HG02884 (cell line): Measurements from ENCODE around the gene SELENOI.
"Not testable (repeated sequence)": the region's sequence is repeated elsewhere in the genome, so short reads cannot be mapped to it uniquely, and the experiment has no call there.

ENCODE experiments used
- ATAC-seq: cut with Tn5 transposase; IDR thresholded peaks from one replicate; pipeline ENCODE4 v1.9.1; 2021; ENCODE audit warnings: mild to moderate bottlenecking, moderate library complexity; ENCODE audit not compliant: unreplicated experiment

Gene SELENOI

DNA sequence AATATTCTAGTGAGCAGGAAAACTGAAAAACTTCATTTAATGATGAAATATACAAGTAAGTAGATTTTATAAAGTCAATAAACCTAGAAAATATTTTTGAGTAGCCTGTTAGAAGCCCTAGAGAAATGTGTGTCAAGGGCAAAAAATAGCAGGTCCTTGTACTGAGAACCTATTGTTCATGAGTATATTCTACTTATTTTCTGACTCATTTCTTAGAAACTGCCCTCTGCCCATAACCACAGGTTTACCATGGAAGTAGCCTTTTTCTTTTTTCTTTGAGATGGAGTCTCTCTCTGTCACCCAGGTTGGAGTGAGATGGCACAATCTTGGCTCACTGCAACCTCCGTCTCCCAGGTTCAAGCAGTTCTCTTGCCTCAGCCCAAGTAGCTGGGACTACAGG, 19.4 kb upstream of the SELENOI start:
- ATAC-seq = no peak

- ATAC-seq = no peak
These were observed 18.4 kb upstream of the SELENOI start for GRCh38 chr2:26327291-26328272.

DNA sequence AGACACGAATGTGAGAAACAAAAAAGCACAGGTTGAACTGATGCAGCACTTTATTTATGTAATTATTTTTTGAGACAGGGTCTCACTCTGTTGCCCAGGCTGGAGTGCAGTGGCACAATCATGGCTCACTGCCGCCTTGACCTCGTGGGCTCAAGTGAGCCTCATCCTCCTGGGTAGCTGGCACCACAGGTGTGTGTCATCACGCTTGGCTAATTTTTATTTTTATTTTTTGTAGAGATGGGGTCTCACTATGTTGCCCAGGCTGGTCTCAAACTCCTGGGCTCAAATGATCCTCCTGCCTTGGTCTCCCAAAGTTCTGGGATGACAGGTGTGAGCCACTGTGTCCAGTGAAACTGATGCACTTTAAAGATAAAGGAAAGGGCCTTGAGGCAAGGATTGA, 16.9 kb upstream of the SELENOI start:
- ATAC-seq = not testable (repeated sequence)

- ATAC-seq = peak; percentile 63
These were observed 15.8 kb upstream of the SELENOI start for GRCh38 chr2:26330114-26330549.

GRCh38 chr2:26330604-26331003, 15.3 kb upstream of the SELENOI start:
- ATAC-seq = no peak

- not testable (repeated sequence) for ATAC-seq
These were observed 14.6 kb upstream of the SELENOI start for GRCh38 chr2:26331321-26331720.

DNA sequence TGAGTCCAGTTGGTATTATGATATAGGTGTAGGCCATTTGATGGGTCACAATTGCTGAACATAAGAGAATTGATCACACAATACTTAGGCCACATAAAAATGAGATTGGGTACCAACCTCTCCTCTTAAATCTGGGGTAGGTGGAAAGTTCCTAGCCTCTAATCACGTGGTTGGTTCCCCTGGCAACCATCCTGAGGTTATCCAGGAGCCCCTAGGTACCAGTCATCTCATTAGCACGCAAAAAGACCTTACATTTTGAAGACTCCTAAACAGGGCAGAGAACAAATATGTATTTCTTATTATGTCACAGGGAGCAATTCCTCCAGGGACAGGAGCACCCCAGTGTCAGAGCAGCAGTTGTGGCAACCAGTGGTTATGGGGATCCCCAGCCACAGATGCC, 12.7 kb upstream of the SELENOI start:
- no peak for ATAC-seq

DNA sequence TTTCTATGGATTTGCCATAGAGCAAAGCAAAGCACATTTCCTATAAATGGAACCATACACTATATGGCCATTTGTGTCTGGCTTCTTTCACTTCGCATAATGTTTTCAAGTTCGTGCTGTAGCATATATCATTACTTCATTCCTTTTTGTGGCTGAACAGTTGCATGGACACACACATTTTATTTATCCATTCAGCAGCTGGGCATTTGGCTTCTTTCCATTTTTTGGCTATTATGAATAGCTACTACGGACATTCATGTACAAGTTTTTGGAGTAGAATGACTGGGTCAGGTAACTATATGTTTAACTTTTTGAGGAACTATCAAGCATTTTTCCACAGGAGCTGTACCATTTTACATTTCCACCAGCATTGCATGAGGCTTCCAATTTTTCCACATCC, 10.7 kb upstream of the SELENOI start:
- ATAC-seq = no peak

GRCh38 chr2:26336719-26337118, 9.2 kb upstream of the SELENOI start:
- no peak for ATAC-seq

GRCh38 chr2:26337298-26337697, 8.6 kb upstream of the SELENOI start:
- no peak for ATAC-seq

GRCh38 chr2:26340831-26341230, 5.1 kb upstream of the SELENOI start:
- no peak for ATAC-seq

DNA sequence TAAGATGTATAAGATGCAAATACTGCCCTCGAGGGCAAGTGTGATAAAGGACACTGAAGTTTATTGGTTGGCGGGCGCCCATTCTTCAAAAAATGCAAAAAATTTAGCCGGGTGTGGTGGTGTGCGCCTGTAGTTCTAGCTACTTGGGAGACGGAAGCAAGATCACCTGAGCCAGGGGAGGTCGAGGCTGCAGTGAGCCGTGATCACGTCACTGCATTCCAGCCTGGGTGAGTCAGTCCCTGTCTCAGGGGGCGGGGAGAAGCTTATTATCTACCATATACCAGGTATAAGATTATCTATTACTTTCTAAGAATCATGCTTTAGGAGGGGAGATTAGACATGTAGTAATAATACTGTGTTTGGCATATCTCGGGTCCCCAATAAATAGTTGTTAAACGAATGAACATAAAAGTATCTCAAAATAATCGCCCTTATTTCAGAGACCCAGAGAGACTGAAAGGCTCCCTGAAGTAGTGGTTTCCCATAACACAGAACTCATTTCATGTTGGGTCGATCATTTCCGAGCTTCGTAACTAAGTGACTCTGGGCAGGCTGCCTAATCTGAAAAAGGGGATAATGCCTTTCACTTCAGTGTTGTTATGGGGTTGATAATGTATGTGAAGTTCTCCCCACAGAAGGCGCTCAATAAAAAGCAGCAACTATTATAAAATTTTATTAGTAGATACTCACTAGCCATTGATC, 1.2 kb upstream of the SELENOI start:
- ATAC-seq = no peak

- ATAC-seq = no peak
These were observed 729 bp upstream of the SELENOI start for GRCh38 chr2:26345283-26345544.

DNA sequence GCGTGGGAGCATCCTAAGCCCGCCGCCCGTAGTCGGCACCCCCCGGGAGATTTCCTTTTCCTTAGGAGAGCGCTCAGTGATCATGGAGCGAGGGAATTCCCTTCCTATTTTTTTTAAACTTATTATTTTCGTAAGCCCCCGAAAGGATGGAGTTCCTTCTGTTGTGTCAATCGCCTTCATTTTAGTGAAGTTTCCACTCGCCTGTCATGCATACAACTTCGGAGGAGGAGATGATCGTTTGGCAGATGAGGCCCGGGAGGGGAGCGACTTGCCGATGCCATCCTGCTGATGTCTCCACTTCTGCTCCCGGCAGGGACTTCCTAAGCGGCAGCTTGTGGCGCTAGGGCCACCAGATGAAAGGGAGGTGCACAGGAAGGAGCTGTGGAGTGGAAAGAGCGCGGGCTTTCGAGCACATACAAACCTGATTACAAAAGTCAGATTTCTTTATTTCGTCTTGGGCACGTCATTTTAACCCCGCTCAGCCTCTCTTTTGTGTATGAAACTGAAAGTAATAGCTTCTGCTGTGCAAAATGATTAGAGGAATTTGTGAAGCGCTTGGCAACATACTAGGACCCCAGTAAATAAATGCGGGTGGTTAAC, 611 bp downstream of the SELENOI start, which contains the start of gene ADGRF3:
Gene ADGRF3 (minus strand): TSS at position 336 of the 600 bp plus-strand sequence. CDS start 555 bp downstream, outside the sequence.
- ATAC-seq = no peak

GRCh38 chr2:26347286-26347865, 1.4 kb downstream of the SELENOI start:
- no peak for ATAC-seq

DNA sequence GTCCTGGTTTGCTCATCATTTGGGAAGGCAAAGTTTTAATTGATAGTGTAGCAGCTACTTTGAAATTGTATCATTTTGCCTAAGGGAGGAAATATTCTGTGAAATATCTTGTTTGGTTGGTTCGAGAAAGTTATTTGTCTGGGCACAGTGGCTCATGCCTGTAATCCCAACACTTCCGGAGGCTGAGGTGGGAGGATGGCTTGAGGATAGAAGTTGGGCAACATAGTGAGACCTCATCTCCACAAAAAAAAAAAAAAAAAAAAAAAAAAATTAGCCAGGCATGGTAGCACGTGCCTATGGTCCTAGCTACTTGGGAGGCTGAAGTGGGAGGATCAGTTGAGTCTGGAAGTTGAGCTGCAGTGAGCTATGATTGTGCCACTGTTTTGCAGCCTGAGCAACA, 3.7 kb downstream of the SELENOI start:
- no peak for ATAC-seq

GRCh38 chr2:26351375-26352090, 5.6 kb downstream of the SELENOI start:
- no peak for ATAC-seq

GRCh38 chr2:26352892-26353291, 6.9 kb downstream of the SELENOI start:
- ATAC-seq = no peak

DNA sequence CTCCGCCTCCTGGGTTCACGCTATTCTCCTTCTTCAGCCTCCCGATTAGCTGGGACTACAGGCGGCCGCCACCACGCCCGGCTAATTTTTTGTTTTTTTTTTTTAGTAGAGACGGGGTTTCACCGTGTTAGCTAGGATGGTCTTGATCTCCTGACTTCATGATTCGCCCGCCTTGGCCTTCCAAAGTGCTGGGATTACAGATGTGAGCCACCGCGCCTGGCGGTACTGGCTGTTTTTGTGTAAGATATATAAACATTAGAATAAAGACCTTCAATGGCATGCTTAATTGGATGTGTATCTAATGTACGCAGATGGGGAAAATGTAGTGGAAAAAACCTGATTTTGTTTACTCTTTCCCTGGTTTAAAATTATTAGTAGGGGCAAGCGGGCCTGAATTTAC, 8.5 kb downstream of the SELENOI start:
- not testable (repeated sequence) for ATAC-seq
